HG03520 (cell line): ENCODE results near the gene SMG7.
A peak's percentile ranks its signal among the peaks of the same experiment; 100 is the strongest.

Experiments
- ATAC-seq: cut with Tn5 transposase; IDR thresholded peaks from one replicate; pipeline ENCODE4 v1.9.1; 2021; ENCODE audit warnings: mild to moderate bottlenecking, moderate library complexity; ENCODE audit not compliant: unreplicated experiment

The SMG7 gene

GRCh38 chr1:183589384-183589783 is 117.1 kb downstream of the SMG7 start:
- ATAC-seq = no peak

DNA sequence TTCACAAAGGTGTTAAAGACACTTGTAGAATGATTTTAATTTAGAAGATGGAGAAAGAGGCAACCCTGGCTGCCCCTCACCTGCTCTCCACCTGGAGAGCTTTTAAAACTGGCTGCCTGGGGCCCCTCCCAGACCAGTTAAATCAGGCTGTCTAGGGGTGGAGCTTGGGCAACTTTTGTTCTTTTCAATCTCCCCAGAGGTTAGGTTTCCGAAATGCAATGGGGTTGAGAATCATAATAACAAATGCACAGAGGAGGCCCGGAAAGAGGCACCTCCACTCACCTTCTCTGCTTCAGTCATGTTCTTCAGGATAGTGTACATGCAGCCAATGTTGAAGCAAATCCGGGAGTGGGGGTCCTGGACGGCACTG is 117.6 kb downstream of the SMG7 start:
- no peak for ATAC-seq

DNA sequence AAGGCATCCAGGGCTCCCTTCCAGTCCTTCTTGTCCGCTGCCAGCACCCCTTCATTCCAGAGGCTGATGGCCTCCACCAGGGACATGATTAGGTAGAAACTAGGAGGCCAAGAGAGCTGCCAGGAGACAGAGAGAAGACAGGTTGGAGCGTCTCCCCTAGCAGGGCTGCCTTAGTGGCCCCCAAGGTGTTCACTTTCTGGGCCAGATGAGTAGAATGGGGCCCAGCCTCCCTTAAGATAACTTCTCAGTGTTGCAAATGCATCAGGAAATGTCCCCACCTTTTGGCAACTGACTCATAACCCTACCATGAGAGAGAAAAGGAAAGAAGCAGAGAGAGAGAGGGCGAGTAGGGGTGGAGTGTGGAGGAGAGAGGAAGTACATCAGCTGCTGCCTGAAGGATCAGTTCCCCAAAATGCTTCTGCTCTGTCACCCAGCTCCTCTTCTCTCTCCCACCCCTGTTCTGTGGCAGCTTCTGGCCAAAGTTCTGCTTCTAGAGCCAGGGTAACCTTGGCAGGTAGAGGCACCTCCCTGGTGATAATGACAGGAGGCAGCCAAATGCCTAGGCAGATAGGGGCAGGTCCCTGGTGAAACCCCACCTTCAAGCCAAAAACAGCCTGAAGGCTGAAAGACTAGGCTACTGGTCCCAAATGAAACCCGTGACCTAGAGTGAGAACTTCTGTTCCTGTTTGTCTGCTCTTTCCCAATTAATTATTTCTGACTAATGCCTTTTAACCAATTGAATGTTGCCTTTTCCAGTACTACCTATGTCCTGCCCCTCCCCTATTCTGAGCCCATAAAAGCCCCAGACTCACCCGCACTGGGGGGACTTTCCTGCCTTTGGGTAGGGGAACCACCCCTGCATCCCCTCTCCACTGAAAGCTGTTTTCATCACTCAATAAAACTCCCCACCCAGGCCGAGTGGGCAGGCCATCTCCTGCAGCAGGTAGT is 118.2 kb downstream of the SMG7 start, which contains the start of gene NCF2:
Gene NCF2, minus strand, starts transcription at position 216 of the 948 bp plus-strand sequence. Its CDS starts 130 bp downstream, at position 86.
- ATAC-seq = peak; percentile 84

DNA sequence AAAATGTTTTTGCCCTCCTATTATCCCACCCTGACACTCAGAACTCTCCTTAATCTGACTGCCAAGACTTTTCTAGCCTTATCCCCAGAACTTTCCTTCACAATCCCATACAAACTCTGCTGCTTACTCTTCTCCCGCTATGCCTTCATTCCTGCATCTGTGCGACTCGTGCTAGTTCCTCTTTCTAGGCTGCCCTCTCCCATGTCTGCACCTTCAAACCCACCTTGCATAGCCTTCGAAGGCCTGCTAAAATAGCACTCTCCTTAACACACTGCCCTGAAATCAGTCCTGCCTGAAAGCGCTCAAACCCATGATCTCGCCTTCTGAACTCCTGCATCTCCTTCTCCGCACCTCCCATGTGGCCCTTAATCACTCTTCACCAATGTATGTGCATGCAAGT is 120.4 kb downstream of the SMG7 start:
- no peak for ATAC-seq

DNA sequence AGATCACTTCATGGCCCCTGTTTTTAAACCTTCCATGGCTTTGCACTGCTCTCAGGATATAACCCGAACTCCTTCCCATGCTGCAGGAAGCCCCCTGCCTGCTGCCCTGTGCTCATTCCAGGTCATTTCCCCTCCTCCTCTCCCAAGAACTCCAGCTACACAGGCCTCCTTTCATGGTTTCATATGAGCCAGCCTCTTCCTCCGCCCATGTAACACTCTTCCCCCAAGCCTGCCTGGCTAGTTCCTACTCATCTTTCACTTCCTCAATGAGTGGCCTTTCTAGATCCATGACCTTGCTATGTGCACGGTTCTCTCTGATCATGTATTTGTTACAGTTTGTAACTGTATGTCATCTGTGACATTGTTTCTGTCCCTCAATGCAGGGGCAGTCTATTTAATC is 121.1 kb downstream of the SMG7 start:
- peak; percentile 52 for ATAC-seq

DNA sequence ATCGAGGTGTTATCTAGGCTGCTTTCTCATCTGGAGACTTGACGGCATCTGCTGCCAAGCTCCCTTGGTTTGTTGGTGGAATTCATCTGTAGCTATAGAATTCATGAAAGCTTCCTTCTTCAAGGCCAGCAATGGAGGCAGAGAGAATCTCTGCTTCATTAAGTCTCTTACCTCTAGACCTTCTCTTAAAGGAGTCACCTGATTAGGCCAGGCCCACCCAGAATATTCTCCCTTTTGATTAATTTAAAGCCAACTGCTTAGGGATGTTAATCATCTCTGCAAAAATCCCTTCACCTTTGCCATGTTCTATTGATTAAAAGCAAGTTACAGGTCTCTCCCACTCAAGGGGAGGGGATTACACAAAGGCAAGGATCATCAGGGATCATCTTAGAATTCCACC is 123.2 kb downstream of the SMG7 start:
- ATAC-seq = no peak

DNA sequence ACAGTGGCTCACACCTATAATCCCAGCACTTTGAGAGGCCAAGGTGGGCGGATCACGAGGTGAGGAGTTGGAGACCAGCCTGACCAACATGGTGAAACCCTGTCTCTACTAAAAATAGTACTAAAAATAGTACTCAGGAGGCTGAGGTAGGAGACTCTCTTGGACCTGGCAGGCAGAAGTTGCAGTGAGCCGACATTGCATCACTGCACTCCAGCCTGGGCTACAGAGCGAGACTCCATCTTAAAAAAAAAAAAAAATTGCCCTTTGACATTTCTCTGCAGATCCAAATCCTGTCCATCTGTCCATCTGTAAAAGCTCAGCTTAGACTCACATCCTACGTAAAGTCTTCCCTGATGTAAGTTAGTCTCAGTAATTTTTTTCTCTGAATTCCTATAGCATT is 124.2 kb downstream of the SMG7 start:
- ATAC-seq = no peak

DNA sequence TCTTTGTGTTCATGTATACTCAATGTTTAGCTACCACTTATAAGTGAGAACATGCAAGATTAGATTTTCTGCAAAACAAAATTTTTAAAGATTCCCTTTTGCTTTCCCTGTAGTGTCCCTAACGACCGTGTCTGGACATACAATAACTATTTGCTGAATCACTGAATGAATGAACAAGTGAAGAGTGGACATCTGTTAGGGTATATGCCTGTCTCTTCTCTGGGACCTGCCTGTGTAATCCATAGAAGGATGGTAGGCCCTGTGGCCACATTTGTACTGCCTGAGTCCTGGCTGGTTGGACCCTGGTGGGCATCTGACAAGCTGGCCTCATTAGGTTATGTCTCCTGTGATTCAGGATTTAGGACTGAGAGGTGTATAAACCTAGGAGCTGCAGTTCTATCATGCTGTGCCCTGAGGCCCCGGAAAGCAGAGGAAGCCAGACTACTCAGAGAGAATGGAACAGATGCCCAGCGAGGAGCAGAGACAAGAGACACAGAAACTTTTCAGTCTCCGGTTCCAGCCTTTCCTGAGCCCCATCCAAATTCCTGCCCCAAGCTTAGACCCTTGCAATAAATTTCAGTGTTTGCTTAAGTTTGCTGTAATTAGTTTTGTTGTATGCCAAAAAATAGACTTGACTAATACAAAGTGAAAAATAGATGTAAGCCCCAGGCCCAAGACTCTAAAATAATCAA is 125.5 kb downstream of the SMG7 start:
- no peak for ATAC-seq

DNA sequence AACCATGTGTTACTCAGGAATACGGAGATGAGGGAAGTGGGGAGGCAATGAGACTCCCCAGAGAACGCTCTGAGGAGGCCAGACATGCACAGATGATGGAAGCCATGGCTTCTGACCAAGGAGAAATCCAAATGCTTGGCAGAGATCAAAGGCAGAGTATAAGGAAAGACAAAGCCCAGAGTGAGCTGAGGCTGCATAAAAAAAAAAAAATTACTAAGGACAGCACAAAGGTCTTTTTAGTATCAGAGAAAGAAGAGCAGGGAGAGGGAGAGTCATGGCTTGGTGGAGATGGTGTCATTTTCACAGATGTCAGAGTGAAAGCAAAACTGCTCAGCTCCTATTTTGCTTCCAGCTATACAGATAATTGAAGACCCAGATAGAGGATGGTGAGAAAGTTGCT is 126.1 kb downstream of the SMG7 start:
- peak; percentile 64 for ATAC-seq

DNA sequence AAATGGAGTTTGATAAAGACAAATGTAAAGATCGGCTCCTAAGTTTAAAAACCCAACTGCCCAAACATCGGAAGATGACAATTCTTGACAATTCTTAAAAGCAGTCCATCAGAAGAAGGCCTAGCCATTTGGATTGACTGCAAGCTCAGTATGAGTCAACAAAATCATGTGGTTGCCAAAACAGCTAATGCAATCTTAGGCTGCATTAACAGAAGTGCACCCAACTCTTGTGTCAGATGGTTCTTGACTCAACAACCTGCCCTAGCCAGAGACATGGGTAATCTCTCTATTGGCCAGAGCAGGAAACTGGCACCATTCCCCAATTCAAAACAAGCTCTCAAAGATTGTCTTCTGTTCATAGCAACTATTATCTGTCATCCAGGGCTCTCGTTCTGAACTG is 127.8 kb downstream of the SMG7 start:
- ATAC-seq = no peak

- no peak for ATAC-seq
These were observed 128.3 kb downstream of the SMG7 start for GRCh38 chr1:183600634-183601033.

GRCh38 chr1:183602510-183602909 is 130.2 kb downstream of the SMG7 start:
- ATAC-seq = no peak
